Suppressor macrophage treated with lipopolysaccharide for 4 hours (primary cell): ENCODE measurements around the gene DNM1.

Experiments used
- DNase-seq: peaks from one replicate; pipeline ENCODE4 v3.0.0-alpha.2; 2020

DNM1 gene

DNA sequence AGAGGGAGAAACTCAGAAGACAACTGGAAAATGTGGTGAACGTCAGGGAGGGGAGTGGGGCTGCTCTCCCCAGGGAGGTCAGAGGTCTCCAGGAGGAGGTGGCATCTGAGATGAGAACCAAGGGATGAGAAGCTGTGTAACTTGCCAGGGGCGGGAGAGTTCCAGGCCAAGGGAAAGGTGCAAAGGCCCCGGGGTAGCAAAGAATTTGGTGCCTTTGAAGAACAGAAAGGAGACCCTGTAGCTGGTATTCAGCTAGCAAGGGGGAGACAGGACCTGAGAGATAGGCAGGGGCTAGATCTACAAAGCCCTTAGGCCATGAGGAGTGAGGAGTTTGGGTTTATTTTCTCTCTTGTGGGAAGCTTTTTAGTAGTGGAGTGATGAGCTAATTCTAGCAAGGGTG lies 3.3 kb downstream of the DNM1 start:
- DNase-seq = no peak

DNA sequence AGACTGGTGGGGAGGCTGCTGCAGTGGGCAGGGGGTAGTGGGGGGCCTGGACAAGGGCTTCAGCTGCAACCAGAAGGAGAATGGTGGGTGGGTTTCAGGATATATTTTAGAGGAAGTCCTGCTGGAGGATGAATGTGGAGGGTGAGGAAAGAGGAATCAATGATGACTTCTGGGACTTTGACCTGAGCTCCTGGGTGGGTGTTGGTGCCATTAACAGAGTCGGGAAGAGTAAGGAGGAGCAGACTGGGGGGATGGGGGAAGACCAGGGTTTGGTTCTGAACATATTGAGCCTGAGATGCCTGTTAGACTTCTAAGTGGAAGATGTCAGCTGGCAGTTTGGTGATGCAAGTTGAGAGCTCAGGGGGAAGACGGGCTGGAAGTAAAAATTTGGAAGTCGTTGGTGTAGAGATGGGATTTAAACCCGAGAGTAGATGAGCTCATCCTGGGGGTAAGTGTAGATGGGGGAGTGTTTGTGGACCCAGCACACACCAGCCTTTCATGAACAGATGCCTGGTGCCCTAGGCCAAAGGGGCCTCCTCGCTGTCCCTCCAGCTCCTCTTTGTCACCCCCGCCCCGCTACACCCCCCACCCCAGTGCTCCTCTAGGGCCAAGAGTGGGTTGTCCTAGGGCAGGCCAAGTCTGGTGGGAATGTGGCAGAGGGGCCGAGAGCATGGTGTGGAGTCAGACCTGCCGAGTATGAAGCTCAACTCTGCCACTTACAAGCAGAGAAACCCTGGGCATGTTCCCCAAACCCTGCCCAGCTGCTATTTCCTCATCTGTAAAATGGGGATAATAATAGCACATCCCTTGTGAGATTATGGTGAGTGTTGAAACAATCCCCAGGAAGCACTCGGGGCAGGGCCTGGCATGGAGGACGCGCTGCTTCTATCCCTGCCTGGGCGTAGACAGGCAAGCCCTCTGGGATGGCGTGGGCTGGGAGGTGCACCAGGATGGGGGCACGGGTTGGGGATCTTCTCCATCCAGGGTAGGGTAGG lies 4.0 kb downstream of the DNM1 start:
- peak; percentile 12 for DNase-seq

DNA sequence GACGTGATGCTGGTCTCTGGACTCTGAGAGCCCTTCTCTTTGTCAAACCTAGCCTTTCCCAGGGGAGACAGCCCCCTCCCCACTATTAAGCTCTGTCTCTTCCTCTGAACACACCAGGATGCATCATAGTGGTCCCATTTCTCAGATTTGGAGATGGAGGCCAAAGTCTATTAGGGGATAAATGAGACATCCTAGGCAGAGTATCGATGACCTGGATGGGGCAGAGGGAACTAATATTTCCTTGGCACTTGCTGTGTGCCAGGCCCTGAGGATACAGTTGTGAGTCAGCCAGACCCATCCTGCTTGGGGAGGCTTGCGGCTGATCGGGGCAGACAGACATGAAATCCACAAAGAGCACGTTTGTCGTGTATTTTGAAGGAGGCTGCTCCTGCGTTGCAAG lies 5.2 kb downstream of the DNM1 start:
- no peak for DNase-seq

DNA sequence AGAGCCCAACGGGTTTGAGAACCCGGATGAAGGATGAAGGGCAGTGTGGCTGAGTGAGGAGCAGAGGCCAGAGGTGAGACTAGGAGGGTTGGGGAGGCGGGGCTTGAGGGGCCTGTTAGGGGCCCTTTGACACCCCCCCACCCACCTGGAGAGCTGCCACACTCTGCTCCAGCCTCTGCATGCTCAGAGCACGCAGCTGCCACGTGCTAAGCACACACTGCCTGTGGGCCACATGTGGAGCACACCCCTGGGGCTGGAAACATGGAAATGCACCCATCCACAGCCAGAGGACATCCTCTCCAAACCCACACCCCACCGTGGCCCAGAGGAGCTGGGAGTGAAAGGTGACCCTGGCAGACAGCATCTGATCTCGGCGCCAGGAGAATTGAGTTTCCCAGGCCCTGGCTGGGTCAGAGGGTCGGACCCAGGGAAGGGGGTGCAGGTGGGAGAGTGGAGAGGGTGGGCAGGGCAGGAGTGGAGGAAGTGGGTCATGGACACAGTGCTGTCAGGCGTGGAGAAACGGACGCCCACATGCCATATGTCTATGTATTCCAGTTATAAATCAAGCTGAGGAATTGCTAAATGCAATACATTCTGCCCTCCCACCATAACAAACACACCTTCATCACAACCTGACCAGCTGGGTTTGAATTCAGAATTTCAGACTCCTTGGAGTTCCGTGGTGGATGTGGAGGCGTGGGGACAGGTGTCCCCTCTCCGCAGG lies 5.9 kb downstream of the DNM1 start:
- no peak for DNase-seq

DNA sequence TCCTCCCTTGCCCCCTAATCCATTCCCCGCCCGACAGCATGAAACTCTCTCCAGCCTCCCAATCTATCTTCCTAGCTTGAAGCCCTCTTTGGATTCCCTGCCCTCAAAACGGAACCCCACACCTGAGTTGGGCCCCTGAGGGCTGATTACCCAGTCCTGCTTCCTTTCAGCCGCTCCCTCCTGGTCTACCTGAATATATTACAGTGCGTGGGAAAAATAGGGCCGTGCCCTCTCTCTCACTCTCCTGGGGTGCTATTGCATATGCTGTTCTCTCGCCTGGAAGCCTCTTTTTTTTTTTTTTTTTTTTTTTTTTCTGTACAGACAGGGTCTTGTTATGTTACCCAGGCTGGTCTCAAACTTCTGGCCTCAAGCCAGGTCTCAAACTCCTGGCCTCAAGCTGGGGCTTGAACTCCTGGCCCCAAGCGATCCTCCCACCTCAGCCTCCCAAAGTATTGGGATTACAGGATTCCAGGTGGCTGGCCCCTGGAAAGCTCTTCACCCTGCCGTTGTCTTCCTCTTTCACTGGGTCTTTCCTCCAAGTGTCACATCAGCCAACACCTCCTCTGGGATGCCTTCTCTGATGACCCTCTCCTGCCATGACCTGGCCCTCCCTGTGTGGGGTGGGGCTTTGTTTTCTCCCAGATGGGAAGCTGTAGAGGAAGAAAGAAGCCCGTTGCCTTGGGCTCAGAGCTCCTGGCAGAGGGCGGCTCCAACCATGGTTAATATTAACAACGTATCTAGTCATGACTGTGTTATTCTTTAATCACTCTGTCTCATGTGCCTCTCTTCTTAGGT lies 8.2 kb downstream of the DNM1 start:
- no peak for DNase-seq

DNA sequence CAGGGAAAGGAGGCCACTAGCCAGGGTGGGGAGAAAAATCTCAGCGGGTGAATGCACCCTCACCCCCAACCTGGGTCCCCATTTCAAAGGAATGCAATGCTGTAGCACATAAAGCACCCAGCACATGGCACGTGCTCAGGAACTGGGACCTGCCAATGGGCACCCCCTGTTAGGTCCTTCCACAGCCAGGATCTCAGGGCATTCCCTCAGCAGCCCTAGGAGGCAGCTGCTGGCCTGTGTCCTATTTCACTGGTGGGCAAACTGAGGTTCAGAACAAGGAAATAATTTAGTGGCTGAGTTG lies 8.8 kb downstream of the DNM1 start:
- no peak for DNase-seq

DNA sequence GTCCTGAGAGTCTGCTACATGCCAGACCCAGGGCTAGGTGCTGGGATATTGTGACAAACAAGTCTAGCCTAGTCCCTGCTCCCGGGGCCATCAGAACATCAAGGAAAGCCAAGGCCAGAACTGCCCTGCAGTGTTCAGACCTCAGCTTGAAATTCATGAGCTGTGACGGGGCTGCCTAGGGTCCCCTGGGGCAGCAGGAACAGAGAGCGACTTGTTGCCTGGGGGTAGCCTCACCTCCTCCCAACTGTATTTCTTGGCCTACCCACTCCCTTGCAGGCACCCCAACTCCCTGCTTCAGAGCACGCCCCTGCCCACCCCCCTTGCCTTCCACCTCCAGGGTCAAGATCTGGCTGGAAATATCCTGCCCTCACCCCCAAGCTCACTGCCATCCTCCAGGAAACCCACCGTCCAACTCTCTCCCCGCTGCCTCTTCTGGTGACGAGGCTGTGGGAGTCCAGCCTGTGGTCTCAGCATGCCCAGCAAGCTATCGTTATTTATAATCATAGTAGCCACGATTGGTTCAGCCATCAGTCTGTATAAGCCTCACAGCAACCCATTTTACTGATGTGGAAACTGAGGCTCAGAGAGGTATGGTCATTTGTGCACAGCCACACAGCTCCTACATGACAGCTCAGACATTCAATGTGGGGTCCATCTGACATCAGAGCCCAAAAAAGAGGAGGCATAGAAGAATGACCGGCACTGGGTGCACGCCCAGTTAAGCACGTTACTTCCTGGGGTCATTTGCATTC lies 10.7 kb downstream of the DNM1 start:
- no peak for DNase-seq

DNA sequence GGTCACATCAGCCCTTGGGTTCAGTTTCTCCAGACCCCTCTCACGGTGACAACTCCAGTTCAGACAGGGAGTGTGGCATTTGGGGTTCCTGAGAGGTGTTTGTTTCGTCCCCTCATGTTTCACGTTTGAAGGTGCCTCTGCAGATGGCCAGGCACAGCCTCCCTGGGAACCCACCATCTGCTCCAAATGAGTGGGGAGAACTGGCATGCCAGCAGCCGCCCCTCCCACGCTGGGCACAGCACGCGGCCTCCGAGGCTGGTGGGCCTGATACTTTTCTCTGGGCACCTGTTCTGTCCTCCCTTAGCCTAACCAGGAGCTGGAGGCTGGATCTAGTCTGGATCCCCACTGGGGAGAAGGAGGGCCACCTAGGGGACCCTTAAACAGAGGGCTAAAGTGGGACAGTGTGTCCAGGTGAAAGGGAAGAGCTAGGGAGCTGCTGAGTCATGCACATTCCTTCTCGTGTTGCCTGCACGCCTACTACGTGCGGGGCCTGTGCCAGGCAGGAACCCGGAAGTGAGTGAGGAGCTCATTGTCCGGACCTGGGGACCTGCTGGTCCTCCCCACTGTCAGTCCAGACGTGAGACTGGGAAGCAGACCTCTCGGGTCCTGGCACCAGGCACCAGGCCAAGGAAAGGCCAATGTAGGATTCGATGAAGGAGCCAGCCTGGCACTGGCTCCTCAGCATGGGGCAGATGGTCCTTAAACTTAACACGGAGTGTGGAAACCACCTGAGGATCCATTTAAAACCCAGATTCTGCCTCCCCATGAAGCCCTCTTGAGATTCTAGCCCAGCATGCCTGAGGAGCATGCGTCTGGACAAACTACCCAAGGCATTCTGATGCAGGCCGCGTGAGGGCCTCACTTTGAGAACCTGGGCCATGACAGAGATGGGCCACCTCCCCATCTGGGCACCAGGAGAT lies 11.7 kb downstream of the DNM1 start:
- no peak for DNase-seq

DNA sequence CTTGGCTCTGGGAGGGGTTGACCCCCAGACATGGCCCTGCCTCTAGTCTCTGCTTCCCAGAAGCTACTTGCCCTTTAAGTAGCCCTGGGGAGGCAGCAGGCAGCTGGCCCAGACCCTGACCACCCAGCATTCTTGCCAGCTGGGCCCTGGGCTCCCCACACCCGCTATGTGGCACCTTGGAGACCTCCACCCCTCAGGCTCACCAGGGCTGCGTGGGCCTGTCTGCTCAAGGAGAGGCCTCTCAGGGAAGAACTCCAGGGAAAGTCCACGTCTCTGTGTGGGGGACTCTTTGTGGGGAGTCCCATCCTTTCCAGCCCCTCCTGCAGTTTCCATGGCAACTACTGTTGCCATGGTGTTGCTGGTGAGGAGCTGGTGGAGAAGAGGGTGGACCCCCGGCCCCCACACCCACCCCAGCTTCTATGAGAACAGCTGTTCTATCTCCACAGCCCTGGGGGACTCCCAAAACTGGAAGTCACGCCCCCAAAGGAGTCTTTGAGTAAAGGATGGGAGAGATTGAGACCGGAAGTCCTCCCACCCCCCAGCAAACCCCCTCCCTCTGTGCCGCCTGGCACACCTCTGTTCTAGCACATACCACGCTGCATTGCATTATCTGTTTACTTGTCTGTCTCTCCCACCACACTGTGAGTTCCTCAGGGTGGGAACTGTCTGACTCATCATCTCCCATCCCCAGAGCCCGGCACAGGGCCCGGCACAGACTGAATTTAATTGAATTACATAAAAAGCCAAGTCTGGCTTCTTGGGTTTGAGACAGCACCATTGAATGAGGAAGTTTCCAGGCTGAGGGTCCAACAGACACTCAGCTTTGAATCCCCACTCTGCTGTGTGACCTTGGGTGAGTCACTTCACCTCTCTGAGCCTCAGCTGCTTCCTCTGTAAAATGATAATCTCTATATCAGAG lies 12.6 kb downstream of the DNM1 start:
- no peak for DNase-seq

DNA sequence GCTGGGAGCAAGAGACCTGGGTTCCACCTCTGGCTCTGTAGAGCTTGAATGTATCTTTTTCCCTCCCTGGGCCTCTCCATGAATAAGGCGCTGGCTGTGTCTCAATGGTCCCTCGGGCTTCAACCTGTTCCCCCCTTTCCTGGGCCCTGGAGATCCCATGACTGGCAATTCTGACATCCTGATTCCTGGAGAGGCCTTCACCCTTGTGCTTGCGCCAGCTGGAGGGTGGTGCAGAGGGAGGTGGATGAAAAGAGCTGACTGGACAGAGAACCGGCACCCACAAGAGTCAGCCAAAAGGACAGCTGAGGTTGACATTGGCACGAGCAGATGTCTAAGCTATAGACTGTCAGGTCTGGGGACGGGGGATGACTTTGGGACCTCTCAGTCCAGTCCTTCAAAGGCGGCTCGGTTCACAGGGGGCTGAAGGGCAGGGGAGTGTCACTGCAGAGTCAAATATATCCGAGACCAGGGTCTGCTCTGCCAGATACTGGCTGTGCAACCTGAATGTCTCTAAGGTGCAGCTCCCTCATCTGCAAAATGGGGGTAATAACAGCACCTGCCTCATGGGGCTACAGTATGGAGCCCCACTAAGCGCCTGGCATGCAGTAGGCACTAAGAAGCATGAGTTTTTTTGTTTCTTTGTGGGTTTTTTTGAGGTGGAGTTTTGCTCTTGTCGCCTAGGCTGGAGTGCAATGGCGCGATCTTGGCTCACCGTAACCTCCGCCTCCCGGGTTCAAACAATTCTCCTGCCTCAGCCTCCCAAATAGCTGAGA lies 13.8 kb downstream of the DNM1 start:
- no peak for DNase-seq

DNA sequence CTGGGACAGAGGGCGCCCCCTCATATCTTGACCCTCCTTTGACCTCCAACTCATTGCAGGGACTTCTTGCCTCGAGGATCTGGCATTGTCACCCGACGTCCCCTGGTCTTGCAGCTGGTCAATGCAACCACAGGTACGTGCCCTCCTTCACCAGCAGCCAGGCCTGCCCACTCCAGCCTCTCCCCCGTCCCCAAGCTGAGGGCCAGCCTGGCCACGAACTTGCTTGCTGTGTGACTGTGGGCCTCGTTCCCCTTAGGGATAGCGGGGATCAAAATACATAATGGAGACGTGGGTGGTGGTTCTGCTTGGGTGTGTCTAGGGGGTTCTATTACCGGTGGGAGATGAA lies 15.0 kb downstream of the DNM1 start:
- no peak for DNase-seq

DNA sequence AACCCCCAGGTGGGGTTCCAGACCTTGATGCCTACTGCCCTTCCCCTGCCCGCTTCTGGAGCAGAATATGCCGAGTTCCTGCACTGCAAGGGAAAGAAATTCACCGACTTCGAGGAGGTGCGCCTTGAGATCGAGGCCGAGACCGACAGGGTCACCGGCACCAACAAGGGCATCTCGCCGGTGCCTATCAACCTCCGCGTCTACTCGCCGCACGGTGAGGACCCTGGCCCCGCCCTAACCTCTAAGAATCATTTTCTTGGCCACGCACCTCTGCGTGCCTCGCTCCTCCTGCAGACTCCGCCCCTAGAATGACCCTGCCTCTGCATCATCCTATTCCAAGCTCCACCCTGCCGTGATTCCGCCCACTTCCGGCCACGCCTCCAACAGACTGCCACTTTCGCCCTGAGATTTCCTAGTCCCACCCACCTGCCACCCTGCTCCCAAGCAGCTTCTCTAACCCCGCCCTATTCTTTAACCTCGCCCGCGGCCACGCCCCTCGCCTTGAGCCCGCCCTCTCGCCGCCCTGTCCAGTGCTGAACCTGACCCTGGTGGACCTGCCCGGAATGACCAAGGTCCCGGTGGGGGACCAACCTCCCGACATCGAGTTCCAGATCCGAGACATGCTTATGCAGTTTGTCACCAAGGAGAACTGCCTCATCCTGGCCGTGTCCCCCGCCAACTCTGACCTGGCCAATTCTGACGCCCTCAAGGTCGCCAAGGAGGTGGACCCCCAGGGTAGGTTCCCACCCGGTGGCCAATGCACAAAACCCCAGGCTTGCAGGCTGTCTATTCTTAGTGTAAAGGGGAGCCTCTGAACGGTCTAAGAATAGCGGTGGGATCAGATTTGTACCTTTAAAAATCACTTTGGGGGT lies 15.6 kb downstream of the DNM1 start:
- DNase-seq = peak; percentile 96

DNA sequence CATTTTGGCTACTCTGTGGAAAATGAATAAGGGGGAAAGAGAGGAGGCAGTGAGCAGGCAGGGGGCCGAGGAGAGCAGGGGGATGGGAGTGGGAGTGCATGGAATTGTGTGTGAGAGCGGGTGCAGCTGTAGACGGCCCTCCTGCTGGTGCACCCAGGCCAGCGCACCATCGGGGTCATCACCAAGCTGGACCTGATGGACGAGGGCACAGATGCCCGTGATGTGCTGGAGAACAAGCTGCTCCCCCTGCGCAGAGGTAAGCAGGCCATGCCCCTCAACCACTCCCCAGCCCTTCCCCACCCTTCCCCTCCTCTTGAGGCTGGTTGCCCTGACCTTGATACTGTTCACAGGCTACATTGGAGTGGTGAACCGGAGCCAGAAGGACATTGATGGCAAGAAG lies 16.7 kb downstream of the DNM1 start:
- DNase-seq = no peak

DNA sequence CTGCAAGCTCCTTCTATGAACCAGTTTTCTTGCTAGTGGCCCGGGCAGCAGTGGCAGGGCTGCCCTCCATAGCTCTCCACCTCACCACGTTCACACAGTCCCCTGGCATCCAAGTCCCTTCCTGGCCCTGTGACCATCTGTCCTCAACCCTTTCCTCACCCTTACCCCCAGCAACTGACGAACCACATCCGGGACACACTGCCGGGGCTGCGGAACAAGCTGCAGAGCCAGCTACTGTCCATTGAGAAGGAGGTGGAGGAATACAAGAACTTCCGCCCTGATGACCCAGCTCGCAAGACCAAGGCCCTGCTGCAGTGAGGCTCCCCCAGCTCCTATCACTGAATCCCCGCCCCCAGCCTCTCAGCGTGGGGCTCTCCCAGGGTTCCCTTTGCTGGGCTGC lies 18.8 kb downstream of the DNM1 start:
- DNase-seq = no peak

DNA sequence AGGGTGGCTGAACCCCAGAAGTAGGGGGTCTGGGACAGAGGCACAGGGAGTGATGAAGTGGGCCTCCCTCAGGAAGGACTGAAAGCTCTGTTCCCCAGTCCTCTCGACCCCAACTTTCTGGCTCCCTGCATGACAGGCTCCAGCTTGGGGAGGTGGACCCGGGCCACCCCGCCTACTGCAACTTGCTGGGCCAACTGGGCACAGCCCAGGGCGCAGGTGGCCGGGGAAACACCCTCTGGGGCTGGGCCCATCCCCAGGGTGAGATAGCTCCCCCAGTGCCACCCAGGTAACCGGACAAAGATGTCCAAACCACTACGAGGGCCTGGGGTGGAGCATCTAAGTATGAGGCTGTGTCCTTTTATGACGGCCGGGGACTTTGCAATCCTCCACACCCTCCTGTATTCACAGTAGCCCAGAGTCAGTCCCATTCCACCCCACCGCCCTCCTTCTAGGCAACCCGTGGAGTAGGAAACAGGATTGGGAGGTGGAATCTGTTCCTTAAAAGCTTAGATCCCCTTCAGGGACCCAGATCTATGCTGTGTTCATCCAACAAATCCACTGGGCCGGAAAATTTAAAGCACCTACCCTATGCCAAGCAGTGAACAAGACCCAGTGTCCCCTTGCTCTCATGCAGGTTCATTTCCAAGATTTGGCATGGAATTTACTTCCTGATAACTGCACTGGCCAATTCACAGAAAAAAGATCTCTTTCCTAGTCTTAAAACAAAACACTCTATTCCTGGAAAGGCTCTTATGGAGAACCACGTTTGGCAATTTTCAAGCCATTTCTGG lies 19.9 kb downstream of the DNM1 start:
- DNase-seq = no peak

DNA sequence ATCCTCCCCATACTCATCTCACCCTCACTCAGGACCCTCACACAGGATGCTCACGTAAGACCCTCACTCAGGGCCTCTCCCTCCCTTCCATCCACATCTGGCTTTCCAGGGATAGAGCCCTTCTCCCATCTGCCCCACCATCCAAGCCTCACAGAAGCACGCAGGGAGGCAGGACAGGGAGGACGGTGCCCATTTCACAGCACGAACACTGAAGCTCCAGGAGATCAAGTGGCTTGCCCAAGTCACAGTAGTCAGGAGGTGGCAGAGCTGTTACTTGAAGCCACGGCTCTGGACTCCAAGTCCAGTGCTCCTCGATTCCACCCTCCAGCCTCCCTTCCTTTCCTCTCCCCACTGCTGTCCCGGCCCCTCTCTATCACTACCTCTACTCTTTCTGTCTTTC lies 21.7 kb downstream of the DNM1 start:
- DNase-seq = no peak

DNA sequence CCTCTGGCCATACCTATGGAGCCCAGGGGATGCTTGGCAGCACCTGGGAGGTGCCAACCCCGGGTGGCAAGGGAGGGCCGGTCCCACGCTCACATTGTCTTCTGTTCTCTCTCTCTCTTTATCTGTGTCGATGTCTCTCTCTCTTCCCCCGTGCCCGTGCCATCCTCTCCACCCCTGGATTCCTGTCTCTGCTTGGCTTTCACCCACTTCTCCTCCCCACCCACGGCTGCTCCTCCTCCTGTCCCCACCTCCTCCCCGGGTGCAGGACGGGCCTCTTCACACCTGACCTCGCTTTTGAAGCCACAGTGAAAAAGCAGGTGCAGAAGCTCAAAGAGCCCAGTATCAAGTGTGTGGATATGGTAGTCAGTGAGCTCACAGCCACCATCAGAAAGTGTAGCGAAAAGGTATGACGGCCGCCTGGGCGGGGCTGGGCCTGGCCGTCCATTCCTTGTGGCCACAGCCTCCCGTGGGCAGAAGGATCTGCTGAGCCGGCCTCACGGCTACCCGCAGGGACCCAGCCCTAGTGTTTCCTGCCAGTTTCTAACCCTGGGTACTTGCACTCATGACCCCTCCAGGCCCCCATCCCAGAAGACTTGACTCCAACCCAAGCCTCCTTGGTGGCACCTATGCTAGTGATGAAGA lies 22.7 kb downstream of the DNM1 start:
- DNase-seq = no peak
